Right atrium auricular region (tissue), 2 donors: ENCODE measurements around the gene SERP2. TPM values are rescaled to one million over a fixed set of nuclear protein-coding genes. Genes with fewer than 3 reads are reported as not detected.

Source experiments
- DNase-seq: peaks from one replicate; pipeline ENCODE4 v3.0.0-alpha.2; 2019; ENCODE audit warnings: low spot score
- H3K27ac ChIP-seq, 2 donors: fragments of 200-600 bp; sonication (generic); 1 replicate in 1 of 2; 2 replicates in 1 of 2; pipeline ENCODE4 v1.5.1; 2016 to 2019
- H3K27me3 ChIP-seq, 2 donors: fragments of 200-600 bp; sonication (generic); one replicate each; pipeline versions ENCODE4 v1.5.1 to v1.6.0; 2017 to 2019
- H3K36me3 ChIP-seq: fragments of 200-600 bp; sonication (generic); one replicate; pipeline ENCODE4 v1.5.1; 2016
- H3K4me1 ChIP-seq, 2 donors: fragments of 200-600 bp; sonication (generic); one replicate each; pipeline versions ENCODE4 v1.5.1 to v1.6.0; 2017 to 2019
- H3K4me3 ChIP-seq, 2 donors: fragments of 200-600 bp; sonication (generic); 1 replicate in 1 of 2; 2 replicates in 1 of 2; pipeline ENCODE4 v1.5.1; 2017 to 2019; ENCODE audit warnings: mild to moderate bottlenecking in 1 of 2, moderate library complexity in 1 of 2
- H3K9me3 ChIP-seq, 2 donors: fragments of 200-600 bp; sonication (generic); one replicate each; pipeline ENCODE4 v1.5.1; 2019
- total RNA-seq, 2 donors: library from RNA; depleted of rRNA; stranded (reverse); fragments of >200 nt; gene quantifications; one replicate each; pipeline ENCODE4 v1.1.0, GENCODE V29; 2016
- TF ChIP-seq, protein P1 (sequence below), 2 donors: fragments of 200-600 bp; sonication (generic); IDR thresholded peaks; one replicate each; pipeline ENCODE4 v1.5.1; 2019; ENCODE audit warnings: antibody characterized with exemption in 2 of 2

SERP2 gene
- total RNA-seq, 2 donors from 2014 or later = 15.4 to 17.7 TPM

GRCh38 chr13:44432650-44433049 is 59.0 kb downstream of the SERP2 start:
- H3K27ac ChIP-seq = peak overlapping the region in 1 of 2 donors; percentile 96
- H3K9me3 ChIP-seq = no peaks in the 10 kb centered on the region
- DNase-seq = no peak
- H3K36me3 ChIP-seq = peaks cover 17% of the 10 kb centered on the region
- H3K4me1 ChIP-seq = peaks cover 0 to 33% of the 10 kb centered on the region in 2 donors
- TF ChIP-seq, protein P1, sequence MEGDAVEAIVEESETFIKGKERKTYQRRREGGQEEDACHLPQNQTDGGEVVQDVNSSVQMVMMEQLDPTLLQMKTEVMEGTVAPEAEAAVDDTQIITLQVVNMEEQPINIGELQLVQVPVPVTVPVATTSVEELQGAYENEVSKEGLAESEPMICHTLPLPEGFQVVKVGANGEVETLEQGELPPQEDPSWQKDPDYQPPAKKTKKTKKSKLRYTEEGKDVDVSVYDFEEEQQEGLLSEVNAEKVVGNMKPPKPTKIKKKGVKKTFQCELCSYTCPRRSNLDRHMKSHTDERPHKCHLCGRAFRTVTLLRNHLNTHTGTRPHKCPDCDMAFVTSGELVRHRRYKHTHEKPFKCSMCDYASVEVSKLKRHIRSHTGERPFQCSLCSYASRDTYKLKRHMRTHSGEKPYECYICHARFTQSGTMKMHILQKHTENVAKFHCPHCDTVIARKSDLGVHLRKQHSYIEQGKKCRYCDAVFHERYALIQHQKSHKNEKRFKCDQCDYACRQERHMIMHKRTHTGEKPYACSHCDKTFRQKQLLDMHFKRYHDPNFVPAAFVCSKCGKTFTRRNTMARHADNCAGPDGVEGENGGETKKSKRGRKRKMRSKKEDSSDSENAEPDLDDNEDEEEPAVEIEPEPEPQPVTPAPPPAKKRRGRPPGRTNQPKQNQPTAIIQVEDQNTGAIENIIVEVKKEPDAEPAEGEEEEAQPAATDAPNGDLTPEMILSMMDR (IDR thresholded peaks at IDR 0.05) = no peak
- no peaks in the 10 kb centered on the region for H3K27me3 ChIP-seq
- no peak overlapping the region for H3K4me3 ChIP-seq

GRCh38 chr13:44433863-44434765 is 60.5 kb downstream of the SERP2 start:
- H3K36me3 ChIP-seq = peaks cover 17% of the 10 kb centered on the region
- no peaks in the 10 kb centered on the region for H3K9me3 ChIP-seq
- TF ChIP-seq, protein P1 (IDR thresholded peaks at IDR 0.05) = no peak
- no peak for DNase-seq
- no peaks in the 10 kb centered on the region for H3K27me3 ChIP-seq
- H3K4me1 ChIP-seq = peaks cover 0 to 40% of the 10 kb centered on the region in 2 donors
- H3K27ac ChIP-seq = peak overlapping the region; percentile 91 to 96
- H3K4me3 ChIP-seq = peak overlapping the region; percentile 74 to 75

DNA sequence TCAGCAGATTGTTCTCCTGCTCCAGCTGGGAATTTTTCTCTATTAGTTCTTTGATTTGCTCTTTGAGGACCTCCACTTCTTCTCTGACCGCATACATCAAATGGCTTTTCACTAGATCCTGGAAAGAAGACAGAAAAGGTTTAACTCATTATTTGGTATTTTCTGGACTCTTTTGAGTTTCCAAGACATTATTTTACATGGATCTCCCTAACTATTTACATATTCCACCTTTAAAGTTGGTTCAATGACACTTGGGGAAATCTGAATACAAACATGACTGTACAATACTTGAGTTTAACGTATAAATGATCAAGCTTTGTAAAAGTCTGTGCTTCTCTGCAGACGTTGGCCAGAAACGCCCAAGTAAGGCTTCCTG is 61.1 kb downstream of the SERP2 start:
- Histone ChIP-seq H3K27me3 (no peaks in the 10 kb centered on the region), H3K4me3 (peak overlapping the region; percentile 74 to 75), H3K36me3 (peaks cover 17% of the 10 kb centered on the region), H3K4me1 (peaks cover 0 to 40% of the 10 kb centered on the region in 2 donors), H3K9me3 (no peaks in the 10 kb centered on the region), H3K27ac (peak overlapping the region; percentile 91 to 96)
- TF ChIP-seq, protein P1 (IDR thresholded peaks at IDR 0.05) = no peak
- no peak for DNase-seq

- peaks cover 0 to 40% of the 10 kb centered on the region in 2 donors for H3K4me1 ChIP-seq
- H3K36me3 ChIP-seq = peaks cover 17% of the 10 kb centered on the region
- TF ChIP-seq, protein P1 (IDR thresholded peaks at IDR 0.05) = no peak
- DNase-seq = peak; percentile 98
- no peaks in the 10 kb centered on the region for H3K9me3 ChIP-seq
- peak overlapping the region; percentile 74 to 75 for H3K4me3 ChIP-seq
- H3K27ac ChIP-seq = peak overlapping the region; percentile 91 to 96
- H3K27me3 ChIP-seq = no peaks in the 10 kb centered on the region
Observed at GRCh38 chr13:44435142-44435918, 61.7 kb downstream of the SERP2 start.

- no peaks in the 10 kb centered on the region for H3K9me3 ChIP-seq
- TF ChIP-seq, protein P1 (IDR thresholded peaks at IDR 0.05) = no peak
- H3K27ac ChIP-seq = peak overlapping the region; percentile 91 to 96
- peaks cover 17% of the 10 kb centered on the region for H3K36me3 ChIP-seq
- no peaks in the 10 kb centered on the region for H3K27me3 ChIP-seq
- DNase-seq = no peak
- peaks cover 0 to 40% of the 10 kb centered on the region in 2 donors for H3K4me1 ChIP-seq
- H3K4me3 ChIP-seq = peak overlapping the region; percentile 74 to 75
Observed at GRCh38 chr13:44435919-44436510, 62.4 kb downstream of the SERP2 start.
